Loucy (cell line): ENCODE results near the gene PIGN.
"Not testable (repeated sequence)": the region's sequence is repeated elsewhere in the genome, so short reads cannot be mapped to it uniquely, and the experiment has no call there.

Experiments
- H2AFZ ChIP-seq: fragments of 200-600 bp; sonication (generic); 2 replicates; pipeline ENCODE4 v1.6.0; 2016; ENCODE audit warnings: antibody characterized with exemption, mild to moderate bottlenecking, low read length, moderate library complexity
- H3F3A ChIP-seq: fragments of 200-600 bp; 2 replicates; pipeline ENCODE4 v1.6.0; 2016; ENCODE audit warnings: antibody characterized with exemption, low read depth, mild to moderate bottlenecking
- H3K27me3 ChIP-seq: fragments of 200-600 bp; sonication (generic); 2 replicates; pipeline ENCODE4 v1.6.1; 2014; ENCODE audit warnings: low read length, mild to moderate bottlenecking; ENCODE audit not compliant: insufficient read depth, poor library complexity, severe bottlenecking
- H3K36me3 ChIP-seq: fragments of 200-600 bp; sonication (generic); 2 replicates; pipeline ENCODE4 v1.6.1; 2016; ENCODE audit warnings: low read length; ENCODE audit not compliant: insufficient read depth
- H3K4me1 ChIP-seq: fragments of 200-600 bp; sonication (generic); 2 replicates; pipeline ENCODE4 v1.5.1; 2014; ENCODE audit warnings: low read length, mild to moderate bottlenecking; ENCODE audit not compliant: insufficient read depth, poor library complexity, severe bottlenecking
- H3K4me2 ChIP-seq: fragments of 200-600 bp; sonication (generic); 2 replicates; pipeline ENCODE4 v1.6.0; 2014; ENCODE audit warnings: antibody characterized with exemption, low read length, low read depth, mild to moderate bottlenecking; ENCODE audit not compliant: poor library complexity, severe bottlenecking
- H3K4me3 ChIP-seq: fragments of 200-600 bp; sonication (generic); 2 replicates; pipeline ENCODE4 v1.5.1; 2014; ENCODE audit warnings: low read length, mild to moderate bottlenecking, mixed read lengths; ENCODE audit not compliant: poor library complexity, severe bottlenecking
- H3K79me2 ChIP-seq: fragments of 200-600 bp; sonication (generic); 2 replicates; pipeline ENCODE4 v1.6.1; 2014; ENCODE audit warnings: low read length; ENCODE audit not compliant: insufficient read depth
- H3K9ac ChIP-seq: fragments of 200-600 bp; sonication (generic); 2 replicates; pipeline ENCODE4 v1.6.0; 2014; ENCODE audit warnings: mild to moderate bottlenecking, low read depth, low read length, moderate library complexity; ENCODE audit not compliant: poor library complexity, severe bottlenecking
- H3K9me2 ChIP-seq: fragments of 200-600 bp; sonication (generic); replicated peaks from 2 replicates; pipeline ENCODE4 v1.6.1; 2016; ENCODE audit warnings: low read depth, low read length, mixed read lengths
- H3K9me3 ChIP-seq: fragments of 200-600 bp; sonication (generic); 2 replicates; pipeline ENCODE4 v1.6.1; 2014; ENCODE audit warnings: mild to moderate bottlenecking, antibody characterized with exemption, low read length, low read depth; ENCODE audit not compliant: insufficient read depth
- H4K20me1 ChIP-seq: fragments of 200-600 bp; sonication (generic); 2 replicates; pipeline ENCODE4 v1.6.0; 2014; ENCODE audit warnings: antibody characterized with exemption, low read length, mild to moderate bottlenecking; ENCODE audit not compliant: insufficient read depth, poor library complexity, severe bottlenecking
- CTCF ChIP-seq: fragments of 200-600 bp; sonication (generic); conservative IDR thresholded peaks from 2 replicates; pipeline ENCODE4 v1.5.1; 2014; ENCODE audit warnings: mild to moderate bottlenecking, antibody characterized with exemption, low read length
- EZH2phosphoT487 ChIP-seq: fragments of 200-600 bp; IDR thresholded peaks from 2 replicates; pipeline ENCODE4 v1.6.1; 2018; ENCODE audit warnings: antibody characterized with exemption, mild to moderate bottlenecking, moderate library complexity, borderline replicate concordance

The PIGN gene

DNA sequence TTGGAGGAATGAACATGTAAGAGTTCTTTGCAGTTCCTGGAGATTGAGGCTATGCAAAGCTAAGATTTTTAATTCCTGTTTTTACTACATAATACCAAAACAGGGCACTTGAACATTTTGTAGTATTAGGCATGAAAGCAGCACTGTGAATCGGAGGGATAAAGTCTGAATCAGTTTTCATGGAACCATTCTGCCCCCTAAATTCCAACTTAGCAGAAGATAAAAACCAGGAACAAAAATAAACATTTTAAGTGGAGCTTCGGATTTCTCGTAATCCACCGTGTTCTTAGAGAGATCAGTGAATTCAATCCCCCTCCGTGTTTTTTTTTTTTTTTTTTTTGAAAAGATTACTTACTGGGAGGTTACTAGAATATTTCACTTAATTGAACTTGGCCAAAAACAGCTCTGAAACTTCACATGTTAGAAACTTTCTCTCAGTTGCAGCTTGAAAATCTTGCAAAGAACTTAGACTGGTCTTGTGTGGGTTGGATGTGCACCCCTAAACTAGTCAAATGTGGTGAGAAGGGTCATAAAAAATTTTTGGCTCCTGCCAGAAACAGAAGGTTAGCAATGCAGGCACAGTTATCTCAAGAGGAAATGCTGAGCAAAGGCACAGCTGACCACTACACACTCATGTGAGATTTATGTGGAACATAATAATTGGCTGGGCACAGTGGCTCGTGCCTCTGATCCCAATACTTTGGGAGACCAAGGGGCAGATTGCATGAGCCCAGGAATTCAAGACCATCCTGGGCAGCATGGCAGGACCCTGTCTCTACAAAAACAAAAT lies 148.7 kb downstream of the PIGN start:
- no peaks in the 10 kb centered on the region for H3K9me2 ChIP-seq
- no peak overlapping the region for H3K9ac ChIP-seq
- H3F3A ChIP-seq = no peaks in the 10 kb centered on the region
- H4K20me1 ChIP-seq = no peaks in the 10 kb centered on the region
- H3K27me3 ChIP-seq = no peaks in the 10 kb centered on the region
- H3K79me2 ChIP-seq = no peaks in the 10 kb centered on the region
- peaks cover 24% of the 10 kb centered on the region for H3K4me1 ChIP-seq
- H3K4me2 ChIP-seq = peak overlapping the region; percentile 37
- no peak overlapping the region for H2AFZ ChIP-seq
- no peaks in the 10 kb centered on the region for H3K36me3 ChIP-seq
- H3K4me3 ChIP-seq = no peak overlapping the region
- TF ChIP-seq CTCF = no peak
- TF ChIP-seq EZH2phosphoT487 = no peak
- H3K9me3 ChIP-seq = no peaks in the 10 kb centered on the region

DNA sequence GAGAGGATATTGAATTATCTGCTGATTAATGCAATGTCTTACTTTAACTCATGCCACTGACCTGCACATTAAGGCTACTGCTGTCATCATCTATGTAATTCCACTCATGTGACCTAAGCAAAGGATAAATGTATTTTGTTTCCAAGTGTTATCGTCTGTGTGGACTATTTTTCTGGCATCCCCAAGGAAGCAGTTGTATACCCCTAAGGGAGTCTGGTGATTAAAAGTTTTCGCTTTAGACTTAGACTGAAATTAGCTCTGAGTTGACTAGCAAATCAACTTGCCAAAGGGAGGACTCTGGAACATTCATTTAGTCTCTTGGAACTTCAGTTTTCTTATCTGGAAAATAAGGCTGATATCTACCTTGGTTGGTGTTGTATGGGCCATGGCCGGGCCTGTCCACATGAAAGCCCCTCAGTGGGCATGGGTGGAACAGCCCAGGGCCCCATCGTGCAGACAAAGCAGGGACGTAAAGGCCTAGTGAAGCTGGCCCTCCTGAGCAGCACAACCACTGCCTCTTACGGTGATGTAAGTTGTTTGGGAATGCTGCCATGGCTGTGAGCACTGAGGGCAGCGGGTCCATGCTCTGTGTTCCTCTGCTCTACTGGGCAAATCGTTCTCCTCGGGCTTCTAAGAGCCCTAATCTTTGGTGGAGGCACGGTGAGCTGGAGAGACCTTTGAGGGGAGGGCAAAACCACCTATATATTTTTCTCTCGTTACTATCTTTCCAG lies 149.7 kb downstream of the PIGN start:
- H3K4me2 ChIP-seq = no peak overlapping the region
- H3K9ac ChIP-seq = no peak overlapping the region
- H4K20me1 ChIP-seq = no peaks in the 10 kb centered on the region
- H3K4me1 ChIP-seq = peaks cover 28% of the 10 kb centered on the region
- H3K9me2 ChIP-seq = no peaks in the 10 kb centered on the region
- no peaks in the 10 kb centered on the region for H3K79me2 ChIP-seq
- TF ChIP-seq EZH2phosphoT487 = no peak
- TF ChIP-seq CTCF = no peak
- no peaks in the 10 kb centered on the region for H3K36me3 ChIP-seq
- no peaks in the 10 kb centered on the region for H3K27me3 ChIP-seq
- no peak overlapping the region for H3K4me3 ChIP-seq
- no peaks in the 10 kb centered on the region for H3F3A ChIP-seq
- H3K9me3 ChIP-seq = no peaks in the 10 kb centered on the region
- no peak overlapping the region for H2AFZ ChIP-seq

DNA sequence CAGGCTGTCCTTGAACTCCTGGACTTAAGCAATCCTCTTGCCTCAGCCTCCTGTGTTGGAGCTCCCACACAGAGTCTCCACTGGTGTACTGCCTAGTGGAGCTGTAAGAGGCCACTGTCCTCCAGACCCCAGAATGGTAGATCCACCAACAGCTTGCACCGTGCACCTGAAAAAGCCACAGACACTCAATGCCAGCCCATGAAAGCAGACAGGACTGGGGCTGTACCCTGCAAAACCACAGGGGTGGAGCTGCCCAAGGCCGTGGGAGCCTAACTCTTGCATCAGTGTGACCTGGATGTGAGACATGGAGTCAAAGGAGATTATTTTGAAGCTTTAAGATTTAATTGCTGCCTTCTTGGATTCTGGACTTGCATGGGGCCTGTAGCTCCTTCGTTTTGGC lies 152.6 kb downstream of the PIGN start:
- not testable (repeated sequence) for H4K20me1 ChIP-seq, H3K9ac ChIP-seq, H3K27me3 ChIP-seq, H3F3A ChIP-seq, H2AFZ ChIP-seq, H3K9me2 ChIP-seq, H3K9me3 ChIP-seq, H3K4me3 ChIP-seq, H3K36me3 ChIP-seq, H3K79me2 ChIP-seq
- peaks cover 32% of the 10 kb centered on the region for H3K4me1 ChIP-seq
- peak overlapping the region; percentile 38 for H3K4me2 ChIP-seq
